ENCODE measurements around the gene HYPK.

The HYPK gene

DNA sequence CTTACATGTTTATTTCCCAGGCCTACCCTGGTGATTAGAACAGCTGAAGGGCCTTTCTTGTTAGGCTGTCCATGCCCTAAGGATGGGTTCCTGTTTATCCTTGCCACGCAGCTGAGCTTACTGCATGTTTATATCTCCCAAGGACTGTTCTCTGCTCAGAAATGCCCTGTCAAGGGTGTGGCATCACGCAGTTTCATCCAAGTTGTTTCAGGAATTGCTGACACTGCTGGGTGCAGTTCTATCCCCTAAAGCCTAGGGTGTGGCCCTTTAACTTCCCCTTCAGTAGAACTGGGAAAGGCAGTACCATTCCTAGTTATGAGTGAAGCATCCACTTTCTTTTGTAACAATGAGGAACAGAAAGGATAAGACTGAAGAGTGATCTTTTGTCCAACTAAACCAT, 28.6 kb upstream of the HYPK start:
- CTCF ChIA-PET = interaction anchor here (0.9 to 4.9 kb wide), 5 partner anchors 10 to 39 kb away, joined by 3 to 73 read pairs (median 5); partner anchors contain the start of gene SERF2
- POLR2A ChIA-PET = interaction anchor here (1.1 kb wide), 1 partner anchor 24 kb away, joined by 3 read pairs; no protein-coding TSS in a partner anchor

GRCh38 chr15:43772624-43773023, 27.8 kb upstream of the HYPK start:
- H3K4me3 ChIP-seq (ENCODE audit: low read depth, low read length) = no peak overlapping the region
- ChIA-PET POLR2A (no interaction called here), CTCF (interaction anchor here (3.2 kb wide), 1 partner anchor 22 kb away, joined by 17 read pairs; no protein-coding TSS in a partner anchor)
- DNase-seq (ENCODE audit: low read depth, low spot score) = no peak
- no peak for TF ChIP-seq CTCF (IDR thresholded peaks at IDR 0.05; ENCODE audit: insufficient read depth, low read length, missing control alignments)

More for the DNA sequence above, 28.6 kb upstream of the HYPK start:
- no peak for DNase-seq (ENCODE audit: low read depth, low spot score)
- TF ChIP-seq CTCF (IDR thresholded peaks at IDR 0.05; ENCODE audit: insufficient read depth, low read length, missing control alignments) = no peak
- no peak overlapping the region for H3K4me3 ChIP-seq (ENCODE audit: low read depth, low read length)

DNA sequence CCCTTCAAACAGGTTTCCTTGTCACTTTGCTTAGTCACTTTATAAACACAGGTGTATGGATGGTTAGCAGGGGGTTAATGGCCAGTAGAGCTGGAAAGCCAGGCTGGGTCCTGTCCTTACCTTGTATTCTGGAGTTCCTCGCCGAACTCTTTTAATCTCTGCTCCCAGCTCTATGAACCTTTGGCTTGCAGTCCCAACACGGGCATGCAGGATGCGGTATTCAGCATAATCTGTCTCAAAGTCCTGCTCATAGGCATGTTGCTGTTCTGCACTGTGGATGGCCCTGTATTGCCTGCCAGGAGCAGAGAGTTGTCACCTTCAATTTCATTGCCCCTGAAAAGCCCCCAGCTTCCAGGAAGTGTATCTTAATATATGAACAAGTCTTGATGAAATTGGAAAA, 26.3 kb upstream of the HYPK start:
- ChIA-PET CTCF (interaction anchor here (0.9 to 1.5 kb wide), 2 partner anchors 9 to 10 kb away, joined by 3 to 4 read pairs; no protein-coding TSS in a partner anchor), POLR2A (no interaction called here)
- H3K4me3 ChIP-seq (ENCODE audit: low read depth, low read length) = no peak overlapping the region
- DNase-seq (ENCODE audit: low read depth, low spot score) = no peak
- TF ChIP-seq CTCF (IDR thresholded peaks at IDR 0.05; ENCODE audit: insufficient read depth, low read length, missing control alignments) = no peak

DNA sequence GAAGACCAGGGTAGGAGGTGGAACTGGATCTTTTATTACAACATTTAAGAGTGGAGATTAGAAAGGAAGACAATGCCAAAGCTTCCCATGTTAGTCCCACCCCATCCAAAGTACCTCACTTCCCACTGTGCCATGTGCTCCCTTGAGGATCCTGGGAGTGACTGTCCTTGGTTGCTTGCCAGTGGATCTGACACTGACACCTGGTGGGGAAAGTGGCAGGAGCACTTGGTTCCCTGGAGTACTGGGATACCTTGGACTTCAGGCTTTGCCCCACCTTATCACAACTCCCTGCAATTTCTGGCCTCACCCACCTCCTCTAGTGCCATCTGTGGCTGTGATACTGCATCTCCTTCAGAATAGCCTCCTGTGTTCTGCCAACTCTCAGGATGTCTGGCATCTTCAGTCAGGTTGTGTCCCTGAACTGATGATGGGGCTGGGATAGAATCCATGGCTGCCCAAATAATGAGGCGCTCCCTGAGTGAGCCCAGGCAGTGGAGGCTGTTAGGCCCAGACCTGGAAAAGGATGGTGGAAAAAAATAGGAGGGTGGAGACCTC, 24.9 kb upstream of the HYPK start:
- no peak overlapping the region for H3K4me3 ChIP-seq (ENCODE audit: low read depth, low read length)

GRCh38 chr15:43776101-43776717, 24.2 kb upstream of the HYPK start:
- CTCF ChIA-PET = interaction anchor here (0.9 to 4.4 kb wide), 8 partner anchors 7 to 490 kb away, joined by 3 to 34 read pairs (median 10); partner anchors contain the start of gene SERF2
- H3K4me3 ChIP-seq (ENCODE audit: low read depth, low read length) = peak overlapping the region; percentile 73
- POLR2A ChIA-PET = interaction anchor here (0.5 to 1.5 kb wide), 6 partner anchors 11 to 733 kb away, joined by 3 to 8 read pairs (median 4); partner anchors contain the start of genes HYPK and SERINC4
- TF ChIP-seq CTCF (IDR thresholded peaks at IDR 0.05; ENCODE audit: insufficient read depth, low read length, missing control alignments) = no peak
- DNase-seq (ENCODE audit: low read depth, low spot score) = no peak

More for the DNA sequence above, 24.9 kb upstream of the HYPK start:
- CTCF ChIA-PET = interaction anchor here (1.0 to 4.4 kb wide), 3 partner anchors 12 to 16 kb away, joined by 3 to 34 read pairs (median 19); partner anchors contain the start of gene SERF2
- no peak for DNase-seq (ENCODE audit: low read depth, low spot score)
- TF ChIP-seq CTCF (IDR thresholded peaks at IDR 0.05; ENCODE audit: insufficient read depth, low read length, missing control alignments) = peak; percentile 32
- POLR2A ChIA-PET = no interaction called here

DNA sequence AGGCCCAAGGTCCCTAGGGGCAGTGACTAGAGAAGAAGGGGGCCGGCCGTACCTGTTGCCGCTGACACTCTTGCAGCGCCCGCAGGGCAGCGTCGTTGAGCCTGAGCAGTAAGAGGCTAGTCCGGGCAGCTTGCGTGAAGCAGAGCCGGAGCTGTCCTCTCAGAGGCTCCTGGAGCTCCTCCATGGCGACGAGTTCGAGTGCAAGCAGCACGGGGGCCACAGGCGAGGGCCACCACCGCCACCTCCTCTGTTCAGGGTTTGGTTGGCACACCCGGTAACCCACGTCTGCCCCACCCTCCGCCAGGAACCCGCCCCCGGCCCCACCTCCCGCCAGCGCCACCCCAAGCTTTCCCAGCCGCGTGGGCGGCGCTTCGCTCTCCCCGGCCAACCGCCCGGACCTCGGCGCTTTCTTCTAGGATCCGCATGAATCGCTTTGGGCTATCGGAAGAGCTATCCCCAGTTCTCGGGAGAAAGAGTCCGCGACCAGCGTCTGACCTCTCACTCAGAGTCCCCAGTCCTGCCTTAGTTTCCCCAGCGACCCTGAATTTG, 23.6 kb upstream of the HYPK start, which contains the start of gene ELL3:
TSS of gene ELL3 (minus strand) at position 249 of the 549 bp plus-strand sequence. CDS start at position 184, 65 bp downstream.
- TF ChIP-seq CTCF (IDR thresholded peaks at IDR 0.05; ENCODE audit: insufficient read depth, low read length, missing control alignments) = no peak
- ChIA-PET CTCF (interaction anchor here (0.9 to 4.4 kb wide), 9 partner anchors 8 to 491 kb away, joined by 3 to 34 read pairs (median 7); partner anchors contain the start of gene SERF2), POLR2A (interaction anchor here (0.5 to 1.5 kb wide), 7 partner anchors 12 to 733 kb away, joined by 3 to 8 read pairs (median 3); partner anchors contain the start of genes HYPK and SERINC4)
- no peak for DNase-seq (ENCODE audit: low read depth, low spot score)
- H3K4me3 ChIP-seq (ENCODE audit: low read depth, low read length) = peak within 1 kb of the TSS; percentile 73
